Mesenchymal stem cell (in vitro differentiated cells and primary cell): ENCODE measurements around the gene TNFRSF8.

ENCODE experiments used
- DNase-seq: peaks from one replicate; pipeline ENCODE4 v3.0.0-alpha.2; 2013
- H2AFZ ChIP-seq: one replicate; pipeline ENCODE4 v1.6.1; 2013; ENCODE audit warnings: low read depth, mild to moderate bottlenecking, control low read depth, inconsistent platforms, low read length, moderate library complexity
- H2AK5ac ChIP-seq: 2 replicates; pipeline ENCODE4 v1.6.1; 2013; ENCODE audit warnings: low read length, moderate library complexity, mild to moderate bottlenecking, inconsistent platforms; ENCODE audit not compliant: severe bottlenecking
- H2BK120ac ChIP-seq: one replicate; pipeline ENCODE4 v1.6.1; 2013; ENCODE audit warnings: low read depth, mild to moderate bottlenecking, inconsistent platforms, low read length, moderate library complexity
- H2BK12ac ChIP-seq, 2 experiments: one replicate each; pipeline ENCODE4 v1.6.1; 2013; ENCODE audit warnings: inconsistent platforms in 2 of 2, low read length in 2 of 2, mild to moderate bottlenecking in 2 of 2, moderate library complexity in 2 of 2, control low read depth in 1 of 2
- H2BK15ac ChIP-seq: one replicate; pipeline ENCODE4 v1.6.1; 2013; ENCODE audit warnings: mild to moderate bottlenecking, low read depth, inconsistent platforms; ENCODE audit not compliant: poor library complexity, severe bottlenecking
- H2BK5ac ChIP-seq: 2 replicates; pipeline ENCODE4 v1.6.1; 2013; ENCODE audit warnings: low read depth, mild to moderate bottlenecking, low read length, control low read depth, inconsistent platforms; ENCODE audit not compliant: poor library complexity, severe bottlenecking
- H3K14ac ChIP-seq, 2 experiments: one replicate each; pipeline ENCODE4 v1.6.1; 2013; ENCODE audit warnings: inconsistent platforms in 2 of 2, low read length in 2 of 2, control low read depth in 1 of 2, mild to moderate bottlenecking in 1 of 2, moderate library complexity in 1 of 2
- H3K18ac ChIP-seq, 2 experiments: one replicate each; pipeline ENCODE4 v1.6.1; 2013; ENCODE audit warnings: inconsistent platforms in 2 of 2, low read length in 2 of 2, control low read depth in 1 of 2, low read depth in 1 of 2, mild to moderate bottlenecking in 1 of 2
- H3K23ac ChIP-seq, 2 experiments: one replicate each; pipeline ENCODE4 v1.6.1; 2013; ENCODE audit warnings: inconsistent platforms in 2 of 2, low read length in 2 of 2, mild to moderate bottlenecking in 2 of 2, moderate library complexity in 2 of 2, control low read depth in 1 of 2
- H3K27ac ChIP-seq: 2 replicates; pipeline ENCODE4 v1.5.1; 2013; ENCODE audit warnings: mild to moderate bottlenecking, moderate library complexity, low read length, control low read depth, inconsistent platforms; ENCODE audit not compliant: poor library complexity, severe bottlenecking
- H3K27me3 ChIP-seq, 2 experiments: 2 replicates each; pipeline versions ENCODE4 v1.6.1 to v1.7.0; 2013; ENCODE audit warnings: low read length in 2 of 2, mild to moderate bottlenecking in 2 of 2, moderate library complexity in 2 of 2, control low read depth in 1 of 2, inconsistent platforms in 1 of 2; ENCODE audit not compliant: control insufficient read depth in 1 of 2, insufficient read depth in 1 of 2
- H3K36me3 ChIP-seq, 2 experiments: 2 replicates each; pipeline versions ENCODE4 v1.6.1 to v1.7.0; 2013; ENCODE audit warnings: low read length in 2 of 2, control low read depth in 1 of 2, inconsistent platforms in 1 of 2, low read depth in 1 of 2, mild to moderate bottlenecking in 1 of 2; ENCODE audit not compliant: insufficient read depth in 2 of 2, control insufficient read depth in 1 of 2
- H3K4ac ChIP-seq, 2 experiments: one replicate each; pipeline ENCODE4 v1.6.1; 2013; ENCODE audit warnings: inconsistent platforms in 2 of 2, low read length in 2 of 2, mild to moderate bottlenecking in 2 of 2, moderate library complexity in 2 of 2, control low read depth in 1 of 2, low read depth in 1 of 2
- H3K4me1 ChIP-seq: 2 replicates; pipeline ENCODE4 v1.6.1; 2013; ENCODE audit warnings: low read depth, low read length, control low read depth; ENCODE audit not compliant: control insufficient read depth, insufficient read depth
- H3K4me2 ChIP-seq: 2 replicates; pipeline ENCODE4 v1.6.1; 2013; ENCODE audit warnings: low read length, mild to moderate bottlenecking, inconsistent platforms; ENCODE audit not compliant: poor library complexity, severe bottlenecking
- H3K4me3 ChIP-seq, 2 experiments: 2 replicates each; pipeline versions ENCODE4 v1.5.1 to v1.7.0; 2013; ENCODE audit warnings: low read length in 2 of 2, mild to moderate bottlenecking in 2 of 2, control low read depth in 1 of 2, low read depth in 1 of 2; ENCODE audit not compliant: insufficient read depth in 1 of 2
- H3K79me1 ChIP-seq: replicated peaks from 2 replicates; pipeline ENCODE4 v1.6.1; 2013; ENCODE audit warnings: mild to moderate bottlenecking, control low read depth, low read length, inconsistent platforms; ENCODE audit not compliant: poor library complexity, severe bottlenecking
- H3K9ac ChIP-seq: 2 replicates; pipeline ENCODE4 v1.7.0; 2013; ENCODE audit warnings: mild to moderate bottlenecking, low read length, moderate library complexity
- H3K9me3 ChIP-seq: 2 replicates; pipeline ENCODE4 v1.7.0; 2013; ENCODE audit warnings: mild to moderate bottlenecking, low read length; ENCODE audit not compliant: control insufficient read depth
- H4K8ac ChIP-seq: one replicate; pipeline ENCODE4 v1.6.1; 2013; ENCODE audit warnings: inconsistent platforms, mild to moderate bottlenecking, low read length, moderate library complexity
- H4K91ac ChIP-seq: one replicate; pipeline ENCODE4 v1.6.1; 2013; ENCODE audit warnings: mild to moderate bottlenecking, low read length, inconsistent platforms
- WGBS: methylation state at CpG from one replicate; pipeline ENCODE4 v1.1.7; 2013; ENCODE audit warnings: mixed read lengths; 5-methylcytosine and 5-hydroxymethylcytosine counted together

The TNFRSF8 gene

DNA sequence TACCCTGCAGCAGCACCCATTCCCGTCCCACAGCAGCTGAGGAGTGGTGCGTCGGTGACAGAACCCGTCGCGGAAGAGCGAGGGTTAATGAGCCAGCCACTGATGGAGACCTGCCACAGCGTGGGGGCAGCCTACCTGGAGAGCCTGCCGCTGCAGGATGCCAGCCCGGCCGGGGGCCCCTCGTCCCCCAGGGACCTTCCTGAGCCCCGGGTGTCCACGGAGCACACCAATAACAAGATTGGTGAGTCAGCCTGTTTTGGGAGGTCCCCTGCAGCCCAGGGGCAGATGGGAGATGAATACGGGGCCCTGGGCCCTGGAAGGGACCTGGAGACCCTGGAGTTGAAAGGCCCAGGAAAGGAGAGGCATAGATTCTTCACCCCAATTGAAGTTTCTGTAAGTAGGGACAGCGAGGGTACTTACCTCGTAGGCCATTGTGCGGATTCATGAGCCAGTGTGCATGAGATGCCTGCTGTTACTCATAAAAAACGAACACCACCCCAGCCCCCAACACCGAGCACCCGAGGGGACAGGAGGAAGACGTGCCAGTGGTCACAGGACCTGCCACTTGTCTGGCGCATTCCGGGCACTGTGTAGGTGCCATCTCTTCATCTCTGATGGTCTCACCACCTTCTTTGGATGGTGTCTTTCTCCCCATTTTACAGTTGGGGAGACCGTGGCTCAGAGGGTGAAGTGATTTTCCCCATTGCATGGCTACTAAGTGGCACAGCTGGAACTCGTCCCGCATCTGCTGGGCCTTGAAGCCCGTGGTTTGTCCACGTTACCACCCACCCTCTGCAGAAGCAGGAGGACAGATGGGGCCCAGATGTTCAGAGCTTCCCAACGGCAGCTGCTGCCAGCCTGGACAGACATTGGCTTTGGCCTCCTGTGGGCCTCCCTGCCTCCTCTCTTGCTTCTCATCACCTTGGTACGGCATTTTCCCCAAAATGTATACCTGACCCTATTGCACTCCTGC, 75.4 kb downstream of the TNFRSF8 start:
- H2BK12ac ChIP-seq, result peak overlapping the region in 1 of 2 experiments; percentile 66

GRCh38 chr1:12140016-12140415, 76.9 kb downstream of the TNFRSF8 start:
- Histone ChIP-seq H3K18ac (no peak overlapping the region), H3K36me3 (no peaks in the 10 kb centered on the region), H4K91ac (peak overlapping the region; percentile 72), H3K4me2 (no peak overlapping the region), H2AFZ (no peak overlapping the region), H3K9ac (no peak overlapping the region), H2AK5ac (no peak overlapping the region), H3K27ac (no peak overlapping the region), H3K14ac (no peak overlapping the region), H2BK120ac (no peak overlapping the region), H2BK12ac (peak overlapping the region in 1 of 2 experiments; percentile 34), H3K4me3 (no peak overlapping the region), H4K8ac (no peak overlapping the region), H3K4me1 (peaks cover 13% of the 10 kb centered on the region), H3K4ac (no peak overlapping the region), H3K79me1 (no peaks in the 10 kb centered on the region), H2BK15ac (peak overlapping the region; percentile 12), H3K27me3 (no peaks in the 10 kb centered on the region), H2BK5ac (no peak overlapping the region), H3K9me3 (no peaks in the 10 kb centered on the region), H3K23ac (no peak overlapping the region)
- WGBS, result 90% methylated on average over 4 of the region's 4 CpGs
- no peak for DNase-seq

More for the DNA sequence above, 75.4 kb downstream of the TNFRSF8 start:
- Histone ChIP-seq H3K36me3 (no peaks in the 10 kb centered on the region), H2BK120ac (no peak overlapping the region), H3K18ac (no peak overlapping the region), H3K27me3 (no peaks in the 10 kb centered on the region), H3K4me1 (peaks cover 11% of the 10 kb centered on the region), H3K4me3 (no peak overlapping the region), H3K14ac (peak overlapping the region in 1 of 2 experiments; percentile 55), H2AFZ (no peak overlapping the region), H3K79me1 (no peaks in the 10 kb centered on the region), H4K91ac (peak overlapping the region; percentile 2), H3K4ac (no peak overlapping the region), H3K23ac (no peak overlapping the region), H2AK5ac (no peak overlapping the region), H4K8ac (peak overlapping the region; percentile 27), H3K9me3 (no peaks in the 10 kb centered on the region), H2BK5ac (no peak overlapping the region), H3K27ac (no peak overlapping the region), H2BK15ac (no peak overlapping the region), H3K9ac (peak overlapping the region; percentile 68), H3K4me2 (no peak overlapping the region)
- no peak for DNase-seq
- whole genome bisulfite sequencing, result 75% methylated on average over 31 of the region's 31 CpGs

DNA sequence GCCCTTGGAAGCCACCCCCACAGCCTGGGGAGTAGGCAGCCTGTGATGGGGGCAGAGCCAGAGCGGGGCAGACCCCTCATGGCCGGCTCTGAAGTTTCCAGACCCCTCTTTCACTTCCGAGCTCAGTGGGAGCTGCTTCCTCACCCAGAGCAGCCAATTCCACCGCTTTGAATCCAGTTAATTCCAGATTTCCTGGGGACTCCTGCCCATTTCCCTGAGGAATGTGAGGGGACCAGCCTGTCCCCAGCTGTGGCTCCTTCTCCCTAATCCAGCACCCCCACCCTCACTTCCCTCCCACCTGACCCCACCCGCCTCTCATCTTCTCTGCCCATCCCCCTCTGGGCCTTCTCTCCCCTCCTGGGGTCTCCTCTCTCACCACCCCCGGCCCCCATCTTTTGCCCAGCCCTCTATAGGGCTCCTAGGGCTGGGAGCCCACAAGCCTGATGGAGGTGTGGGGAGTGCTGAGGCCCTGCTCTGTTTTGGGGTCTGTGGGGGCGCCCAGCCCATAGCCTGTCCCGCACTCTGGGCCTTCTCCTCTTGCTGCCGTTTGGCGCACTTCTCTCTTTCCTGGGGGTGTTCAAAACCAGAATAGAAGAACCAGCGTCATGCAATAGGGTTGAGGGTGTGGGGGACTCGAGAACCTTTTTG, 77.5 kb downstream of the TNFRSF8 start:
- Histone ChIP-seq H3K27me3 (no peaks in the 10 kb centered on the region), H3K4ac (no peak overlapping the region), H3K9me3 (no peaks in the 10 kb centered on the region), H3K79me1 (no peaks in the 10 kb centered on the region), H4K91ac (no peak overlapping the region), H2BK15ac (peak overlapping the region; percentile 30), H3K23ac (no peak overlapping the region), H3K14ac (no peak overlapping the region), H3K18ac (no peak overlapping the region), H3K4me3 (no peak overlapping the region), H2AFZ (no peak overlapping the region), H2AK5ac (no peak overlapping the region), H4K8ac (no peak overlapping the region), H3K36me3 (no peaks in the 10 kb centered on the region), H3K4me2 (no peak overlapping the region), H3K27ac (no peak overlapping the region), H3K9ac (no peak overlapping the region), H2BK5ac (no peak overlapping the region), H2BK120ac (peak overlapping the region; percentile 30), H3K4me1 (peaks cover 13% of the 10 kb centered on the region), H2BK12ac (peak overlapping the region in 1 of 2 experiments; percentile 37)
- WGBS, result 77% methylated on average over 8 of the region's 12 CpGs
- DNase-seq, result no peak
